GM19452 (cell line): ENCODE measurements around the gene OR8G1.
"Not testable (repeated sequence)": the region's sequence is repeated elsewhere in the genome, so short reads cannot be mapped to it uniquely, and the experiment has no call there.

Experiments used
- ATAC-seq: cut with Tn5 transposase; IDR thresholded peaks from one replicate; pipeline ENCODE4 v1.9.1; 2021; ENCODE audit not compliant: unreplicated experiment

OR8G1 gene

GRCh38 chr11:124233376-124233775 is 7.5 kb upstream of the OR8G1 start:
- no peak for ATAC-seq

- ATAC-seq, result no peak
These were observed 2.4 kb upstream of the OR8G1 start for GRCh38 chr11:124238512-124238911.

GRCh38 chr11:124249869-124250268 is 9.0 kb downstream of the OR8G1 start:
- not testable (repeated sequence) for ATAC-seq

- ATAC-seq, result no peak
These were observed 15.2 kb downstream of the OR8G1 start, which contains the start of gene OR8G5 for GRCh38 chr11:124256076-124256475. OR8G5 (plus strand) TSS chr11:124256376; CDS start chr11:124264932, 8,556 bp downstream.

- not testable (repeated sequence) for ATAC-seq
These were observed 24.1 kb downstream of the OR8G1 start for GRCh38 chr11:124265041-124265440.

- ATAC-seq, result not testable (repeated sequence)
These were observed 30.0 kb downstream of the OR8G1 start for GRCh38 chr11:124270886-124271285.

- no peak for ATAC-seq
These were observed 33.1 kb downstream of the OR8G1 start for GRCh38 chr11:124274000-124274399.

GRCh38 chr11:124276081-124276480 is 35.2 kb downstream of the OR8G1 start:
- no peak for ATAC-seq

- no peak for ATAC-seq
These were observed 36.3 kb downstream of the OR8G1 start for GRCh38 chr11:124277207-124277606.

GRCh38 chr11:124277804-124278203 is 36.9 kb downstream of the OR8G1 start:
- no peak for ATAC-seq

- no peak for ATAC-seq
These were observed 37.4 kb downstream of the OR8G1 start for GRCh38 chr11:124278261-124278660.

- ATAC-seq, result no peak
These were observed 44.9 kb downstream of the OR8G1 start for GRCh38 chr11:124285610-124286344.

- no peak for ATAC-seq
These were observed 53.8 kb downstream of the OR8G1 start for GRCh38 chr11:124294687-124295086.

GRCh38 chr11:124296016-124296415 is 55.1 kb downstream of the OR8G1 start:
- no peak for ATAC-seq

GRCh38 chr11:124297921-124298320 is 57.0 kb downstream of the OR8G1 start:
- no peak for ATAC-seq

GRCh38 chr11:124301548-124301947 is 60.7 kb downstream of the OR8G1 start:
- ATAC-seq, result no peak

GRCh38 chr11:124302347-124303125 is 61.6 kb downstream of the OR8G1 start:
- ATAC-seq, result no peak
